ENCODE measurements around the gene KCNH1. TPM values are rescaled to one million over a fixed set of nuclear protein-coding genes. Genes with fewer than 3 reads are reported as not detected.

The KCNH1 gene
- total and polyA plus RNA-seq, 4 donors, result not detected

DNA sequence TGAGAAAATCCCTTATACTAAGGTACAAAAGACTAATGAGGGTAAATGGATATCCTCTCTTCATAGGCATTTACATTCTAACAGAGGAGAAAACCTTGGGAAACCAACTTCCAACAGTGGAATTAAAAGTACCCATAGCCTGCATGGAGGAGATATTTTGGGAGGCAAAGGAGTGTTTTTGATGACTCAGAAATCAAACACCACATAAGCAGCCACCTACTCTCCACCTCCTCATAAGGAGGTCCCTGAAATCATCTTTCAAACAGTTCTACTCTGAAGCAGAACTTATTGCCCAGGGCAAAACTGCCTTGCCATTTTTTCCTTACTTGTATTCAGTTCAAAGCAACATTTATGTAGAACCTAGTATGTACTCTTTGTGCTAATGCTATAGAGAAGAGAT, 211.3 kb downstream of the KCNH1 start:
- Histone ChIP-seq H3K27ac (ENCODE audit: low read depth in 1 of 2, low read length in 2 of 2) (no peak overlapping the region), H3K9ac (ENCODE audit: low read depth in 1 of 2, low read length in 2 of 2) (no peak overlapping the region), H3K9me3 (ENCODE audit: control insufficient read depth in 4 of 4, low read length in 3 of 4) (no peaks in the 10 kb centered on the region), H3K36me3 (ENCODE audit: control insufficient read depth in 4 of 4, insufficient read depth in 3 of 4, low read depth in 1 of 4, low read length in 3 of 4) (no peaks in the 10 kb centered on the region), H3K4me3 (ENCODE audit: low read depth in 1 of 3, low read length in 3 of 3) (no peak overlapping the region), H3K27me3 (ENCODE audit: control insufficient read depth in 4 of 4, insufficient read depth in 4 of 4, low read length in 3 of 4) (no peaks in the 10 kb centered on the region), H3K4me1 (ENCODE audit: control insufficient read depth in 4 of 4, insufficient read depth in 4 of 4, low read length in 3 of 4) (peaks cover 3 to 12% (median 6%) of the 10 kb centered on the region in 4 donors)
- TF ChIP-seq FOXA1 (IDR thresholded peaks at IDR 0.05) (no peak), MAX (IDR thresholded peaks at IDR 0.05) (no peak), ZBTB33 (IDR thresholded peaks at IDR 0.05) (no peak), JUND (IDR thresholded peaks at IDR 0.05) (no peak), GABPA (IDR thresholded peaks at IDR 0.05 in 1 of 2, conservative IDR thresholded peaks at IDR 0.05 in 1 of 2) (no peak)
- DNase-seq (ENCODE audit: low spot score), result no peak

DNA sequence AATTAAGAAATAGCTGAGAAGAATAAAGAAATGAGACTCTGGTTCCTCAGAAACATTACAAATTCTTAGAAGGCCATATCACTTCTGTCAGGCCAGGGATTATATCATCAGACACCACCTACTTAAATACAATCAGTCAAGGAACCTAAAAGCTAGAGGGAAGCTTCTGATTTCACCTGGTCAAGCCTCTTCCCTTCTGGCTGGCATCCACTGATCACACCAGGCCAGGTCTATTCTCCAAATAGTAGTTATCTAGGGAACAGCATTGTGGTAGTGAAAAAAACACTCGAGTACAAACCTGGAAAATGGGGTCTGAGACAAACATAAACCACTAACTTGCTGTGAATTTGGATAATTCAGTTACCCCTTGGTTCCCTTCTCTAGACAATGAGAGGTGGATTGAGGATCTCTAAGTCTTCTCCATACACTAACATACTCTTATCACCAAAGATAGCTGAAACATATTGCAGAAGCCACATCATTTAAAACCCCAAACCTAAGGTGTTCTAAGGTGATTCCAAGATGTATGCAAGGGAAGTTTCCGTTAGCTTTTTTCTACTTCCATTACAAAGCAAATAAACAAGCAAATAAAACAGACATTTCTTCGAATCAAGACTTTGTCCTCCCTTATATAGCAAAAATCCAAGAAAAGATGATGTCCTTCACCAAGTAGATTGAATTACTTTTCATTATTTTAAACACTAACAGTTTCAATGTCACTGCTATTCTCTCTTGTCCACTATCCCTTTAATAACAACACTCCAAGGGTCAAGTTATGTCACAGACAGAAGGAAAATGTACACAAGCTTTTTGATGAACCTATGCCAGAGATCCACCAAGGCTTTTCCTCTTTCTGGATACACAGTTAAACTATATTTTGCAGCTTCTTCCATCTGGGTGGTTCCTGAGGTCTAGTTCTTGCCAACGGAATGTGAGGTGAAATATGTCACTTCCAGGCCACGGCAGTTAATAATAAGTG, 212.9 kb downstream of the KCNH1 start:
- Histone ChIP-seq H3K4me1 (ENCODE audit: control insufficient read depth in 4 of 4, insufficient read depth in 4 of 4, low read length in 3 of 4) (peaks cover 4 to 16% (median 9%) of the 10 kb centered on the region in 4 donors), H3K9me3 (ENCODE audit: control insufficient read depth in 4 of 4, low read length in 3 of 4) (no peaks in the 10 kb centered on the region), H3K4me3 (ENCODE audit: low read depth in 1 of 3, low read length in 3 of 3) (peak overlapping the region in 1 of 3 donors; percentile 27), H3K27ac (ENCODE audit: low read depth in 1 of 2, low read length in 2 of 2) (peak overlapping the region; percentile 59 to 65), H3K27me3 (ENCODE audit: control insufficient read depth in 4 of 4, insufficient read depth in 4 of 4, low read length in 3 of 4) (no peaks in the 10 kb centered on the region), H3K9ac (ENCODE audit: low read depth in 1 of 2, low read length in 2 of 2) (no peak overlapping the region), H3K36me3 (ENCODE audit: control insufficient read depth in 4 of 4, insufficient read depth in 3 of 4, low read depth in 1 of 4, low read length in 3 of 4) (no peaks in the 10 kb centered on the region)
- no peak for DNase-seq (ENCODE audit: low spot score)
- WGBS, result 48% methylated on average over 5 of the region's 5 CpGs
- TF ChIP-seq FOXA2 (IDR thresholded peaks at IDR 0.05), result peak; percentile 83
- TF ChIP-seq TAF1 (conservative IDR thresholded peaks at IDR 0.05), result no peak
- no peak for TF ChIP-seq CTCF (IDR thresholded peaks at IDR 0.05; ENCODE audit: low read depth, low read length, missing input control)
- no peak for TF ChIP-seq ATF3 (IDR thresholded peaks at IDR 0.05)
- TF ChIP-seq YY1 (IDR thresholded peaks at IDR 0.05), result no peak
- peak; percentile 63 for TF ChIP-seq HNF4G (IDR thresholded peaks at IDR 0.05)
- TF ChIP-seq NR2F2 (IDR thresholded peaks at IDR 0.05), result no peak
- no peak for TF ChIP-seq ZBTB33 (IDR thresholded peaks at IDR 0.05)
- peak; percentile 82 for TF ChIP-seq FOXA1 (IDR thresholded peaks at IDR 0.05)
- peak in 1 of 2 donors; percentile 54 for TF ChIP-seq RXRA (IDR thresholded peaks at IDR 0.05)
- TF ChIP-seq SP1 (IDR thresholded peaks at IDR 0.05), result peak; percentile 41
- TF ChIP-seq GABPA (IDR thresholded peaks at IDR 0.05 in 1 of 2, conservative IDR thresholded peaks at IDR 0.05 in 1 of 2), result no peak
- TF ChIP-seq JUND (IDR thresholded peaks at IDR 0.05), result no peak
- TF ChIP-seq EGR1 (IDR thresholded peaks at IDR 0.05; ENCODE audit: low read depth in 2 of 2), result no peak
- peak; percentile 88 for TF ChIP-seq HNF4A (conservative IDR thresholded peaks at IDR 0.05)
- TF ChIP-seq, protein P1, sequence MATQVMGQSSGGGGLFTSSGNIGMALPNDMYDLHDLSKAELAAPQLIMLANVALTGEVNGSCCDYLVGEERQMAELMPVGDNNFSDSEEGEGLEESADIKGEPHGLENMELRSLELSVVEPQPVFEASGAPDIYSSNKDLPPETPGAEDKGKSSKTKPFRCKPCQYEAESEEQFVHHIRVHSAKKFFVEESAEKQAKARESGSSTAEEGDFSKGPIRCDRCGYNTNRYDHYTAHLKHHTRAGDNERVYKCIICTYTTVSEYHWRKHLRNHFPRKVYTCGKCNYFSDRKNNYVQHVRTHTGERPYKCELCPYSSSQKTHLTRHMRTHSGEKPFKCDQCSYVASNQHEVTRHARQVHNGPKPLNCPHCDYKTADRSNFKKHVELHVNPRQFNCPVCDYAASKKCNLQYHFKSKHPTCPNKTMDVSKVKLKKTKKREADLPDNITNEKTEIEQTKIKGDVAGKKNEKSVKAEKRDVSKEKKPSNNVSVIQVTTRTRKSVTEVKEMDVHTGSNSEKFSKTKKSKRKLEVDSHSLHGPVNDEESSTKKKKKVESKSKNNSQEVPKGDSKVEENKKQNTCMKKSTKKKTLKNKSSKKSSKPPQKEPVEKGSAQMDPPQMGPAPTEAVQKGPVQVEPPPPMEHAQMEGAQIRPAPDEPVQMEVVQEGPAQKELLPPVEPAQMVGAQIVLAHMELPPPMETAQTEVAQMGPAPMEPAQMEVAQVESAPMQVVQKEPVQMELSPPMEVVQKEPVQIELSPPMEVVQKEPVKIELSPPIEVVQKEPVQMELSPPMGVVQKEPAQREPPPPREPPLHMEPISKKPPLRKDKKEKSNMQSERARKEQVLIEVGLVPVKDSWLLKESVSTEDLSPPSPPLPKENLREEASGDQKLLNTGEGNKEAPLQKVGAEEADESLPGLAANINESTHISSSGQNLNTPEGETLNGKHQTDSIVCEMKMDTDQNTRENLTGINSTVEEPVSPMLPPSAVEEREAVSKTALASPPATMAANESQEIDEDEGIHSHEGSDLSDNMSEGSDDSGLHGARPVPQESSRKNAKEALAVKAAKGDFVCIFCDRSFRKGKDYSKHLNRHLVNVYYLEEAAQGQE (IDR thresholded peaks at IDR 0.05), result no peak
- peak; percentile 43 for TF ChIP-seq MAX (IDR thresholded peaks at IDR 0.05)
- TF ChIP-seq RAD21 (IDR thresholded peaks at IDR 0.05), result peak in 1 of 2 donors; percentile 34
